Colonic mucosa (tissue), 4 donors: Measurements from ENCODE around the gene RALGAPB. TPM values are rescaled to one million over a fixed set of nuclear protein-coding genes. Genes with fewer than 3 reads are reported as not detected.

Source experiments
- DNase-seq: peaks from one replicate; pipeline ENCODE4 v3.0.0-alpha.2; 2020
- H3K27ac ChIP-seq: fragments of 200-600 bp; one replicate; pipeline ENCODE4 v1.8.0; 2021
- H3K27me3 ChIP-seq: fragments of 200-600 bp; one replicate; pipeline ENCODE4 v1.8.0; 2021
- H3K36me3 ChIP-seq: fragments of 200-600 bp; one replicate; pipeline ENCODE4 v1.8.0; 2021
- H3K4me1 ChIP-seq: fragments of 200-600 bp; one replicate; pipeline ENCODE4 v1.8.0; 2021; ENCODE audit warnings: mild to moderate bottlenecking
- H3K4me3 ChIP-seq: fragments of 200-600 bp; one replicate; pipeline ENCODE4 v1.8.0; 2021
- H3K9ac ChIP-seq, 2 donors: one replicate each; pipeline ENCODE4 v1.7.0; 2013; ENCODE audit warnings: control low read depth in 2 of 2, low read depth in 2 of 2, low read length in 2 of 2
- H3K9me3 ChIP-seq: fragments of 200-600 bp; one replicate; pipeline ENCODE4 v1.8.0; 2021
- intact Hi-C: fragments of 100-400 bp; cut with DNase I; formaldehyde crosslinking; loops from one replicate; pipeline ENCODE4 v1.14.1; 2022
- total RNA-seq, 2 donors: library from RNA; stranded (reverse); fragmentation: NEBNext Ultra II Directional in 1 of 2; extraction: Animal tissue kit (Norgen Biotek cat#: 25700) in 1 of 2; gene quantifications; one replicate each; pipeline ENCODE4 v1.2.1, GENCODE V29; 2021
- TF ChIP-seq, protein P1 (sequence below): fragments of 200-600 bp; IDR thresholded peaks from one replicate; pipeline ENCODE4 v1.8.0; 2022; ENCODE audit warnings: antibody characterized with exemption, mild to moderate bottlenecking
- donor health status: healthy.
- donor health status: DM: no; HTN: no; CAD: no.
- donor health status: DM: no; HTN: no; CAD: no.

RALGAPB gene
- total RNA-seq, 2 donors from 2014 or later = 30.5 to 33.7 TPM

- no peaks in the 10 kb centered on the region for H3K4me1 ChIP-seq
- H3K36me3 ChIP-seq = no peaks in the 10 kb centered on the region
- TF ChIP-seq, protein P1, sequence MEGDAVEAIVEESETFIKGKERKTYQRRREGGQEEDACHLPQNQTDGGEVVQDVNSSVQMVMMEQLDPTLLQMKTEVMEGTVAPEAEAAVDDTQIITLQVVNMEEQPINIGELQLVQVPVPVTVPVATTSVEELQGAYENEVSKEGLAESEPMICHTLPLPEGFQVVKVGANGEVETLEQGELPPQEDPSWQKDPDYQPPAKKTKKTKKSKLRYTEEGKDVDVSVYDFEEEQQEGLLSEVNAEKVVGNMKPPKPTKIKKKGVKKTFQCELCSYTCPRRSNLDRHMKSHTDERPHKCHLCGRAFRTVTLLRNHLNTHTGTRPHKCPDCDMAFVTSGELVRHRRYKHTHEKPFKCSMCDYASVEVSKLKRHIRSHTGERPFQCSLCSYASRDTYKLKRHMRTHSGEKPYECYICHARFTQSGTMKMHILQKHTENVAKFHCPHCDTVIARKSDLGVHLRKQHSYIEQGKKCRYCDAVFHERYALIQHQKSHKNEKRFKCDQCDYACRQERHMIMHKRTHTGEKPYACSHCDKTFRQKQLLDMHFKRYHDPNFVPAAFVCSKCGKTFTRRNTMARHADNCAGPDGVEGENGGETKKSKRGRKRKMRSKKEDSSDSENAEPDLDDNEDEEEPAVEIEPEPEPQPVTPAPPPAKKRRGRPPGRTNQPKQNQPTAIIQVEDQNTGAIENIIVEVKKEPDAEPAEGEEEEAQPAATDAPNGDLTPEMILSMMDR = no peak
- no peak overlapping the region for H3K27ac ChIP-seq
- no peak overlapping the region for H3K9ac ChIP-seq
- intact Hi-C loops = no loop called here
- no peak overlapping the region for H3K4me3 ChIP-seq
- no peak for DNase-seq
- H3K27me3 ChIP-seq = no peaks in the 10 kb centered on the region
- no peaks in the 10 kb centered on the region for H3K9me3 ChIP-seq
These were observed 27.3 kb upstream of the RALGAPB start for GRCh38 chr20:38445381-38445796.

DNA sequence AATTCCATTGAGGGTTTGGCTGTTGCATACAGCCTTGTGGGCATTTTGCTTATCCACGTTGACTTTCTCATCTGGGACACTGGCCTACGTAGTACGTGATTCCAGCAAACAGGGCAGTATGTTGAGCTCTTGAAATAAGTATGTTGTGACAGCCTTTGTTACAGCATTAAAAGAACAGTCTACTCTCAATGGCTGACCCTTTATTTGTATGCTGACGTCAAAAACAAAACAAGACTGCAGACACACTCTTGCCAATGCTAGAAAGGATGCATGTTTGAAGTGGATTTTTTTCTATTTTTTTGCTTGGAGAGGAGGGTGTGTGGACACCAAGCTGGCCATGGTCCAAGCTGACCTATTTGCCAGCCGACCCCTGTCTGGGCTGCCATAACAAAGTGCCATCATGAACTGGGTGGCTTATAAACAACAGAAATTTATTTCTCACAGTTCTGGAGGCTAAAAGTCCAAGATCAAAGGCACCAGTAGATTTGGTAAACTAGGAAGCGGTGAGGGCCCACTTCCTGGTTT, 26.7 kb upstream of the RALGAPB start:
- Histone ChIP-seq H3K4me3 (peak overlapping the region; percentile 98), H3K27me3 (no peaks in the 10 kb centered on the region), H3K4me1 (no peaks in the 10 kb centered on the region), H3K36me3 (no peaks in the 10 kb centered on the region), H3K27ac (peak overlapping the region; percentile 77), H3K9ac (no peak overlapping the region), H3K9me3 (no peaks in the 10 kb centered on the region)
- intact Hi-C loops = no loop called here
- DNase-seq = no peak
- TF ChIP-seq, protein P1 = no peak

GRCh38 chr20:38446441-38447209, 26.0 kb upstream of the RALGAPB start:
- Histone ChIP-seq H3K27me3 (no peaks in the 10 kb centered on the region), H3K4me3 (peak overlapping the region; percentile 98), H3K36me3 (no peaks in the 10 kb centered on the region), H3K9me3 (no peaks in the 10 kb centered on the region), H3K27ac (peak overlapping the region; percentile 77), H3K9ac (peak overlapping the region; percentile 93 to 96), H3K4me1 (no peaks in the 10 kb centered on the region)
- TF ChIP-seq, protein P1 = peak; percentile 87
- intact Hi-C loops = no loop called here
- peak; percentile 92 for DNase-seq

- Histone ChIP-seq H3K4me1 (no peaks in the 10 kb centered on the region), H3K9ac (peak overlapping the region; percentile 93 to 96), H3K36me3 (no peaks in the 10 kb centered on the region), H3K27me3 (no peaks in the 10 kb centered on the region), H3K27ac (no peak overlapping the region), H3K9me3 (no peaks in the 10 kb centered on the region), H3K4me3 (peak overlapping the region; percentile 98)
- no peak for DNase-seq
- TF ChIP-seq, protein P1 = no peak
- intact Hi-C loops = no loop called here
These were observed 25.4 kb upstream of the RALGAPB start for GRCh38 chr20:38447251-38447661.

DNA sequence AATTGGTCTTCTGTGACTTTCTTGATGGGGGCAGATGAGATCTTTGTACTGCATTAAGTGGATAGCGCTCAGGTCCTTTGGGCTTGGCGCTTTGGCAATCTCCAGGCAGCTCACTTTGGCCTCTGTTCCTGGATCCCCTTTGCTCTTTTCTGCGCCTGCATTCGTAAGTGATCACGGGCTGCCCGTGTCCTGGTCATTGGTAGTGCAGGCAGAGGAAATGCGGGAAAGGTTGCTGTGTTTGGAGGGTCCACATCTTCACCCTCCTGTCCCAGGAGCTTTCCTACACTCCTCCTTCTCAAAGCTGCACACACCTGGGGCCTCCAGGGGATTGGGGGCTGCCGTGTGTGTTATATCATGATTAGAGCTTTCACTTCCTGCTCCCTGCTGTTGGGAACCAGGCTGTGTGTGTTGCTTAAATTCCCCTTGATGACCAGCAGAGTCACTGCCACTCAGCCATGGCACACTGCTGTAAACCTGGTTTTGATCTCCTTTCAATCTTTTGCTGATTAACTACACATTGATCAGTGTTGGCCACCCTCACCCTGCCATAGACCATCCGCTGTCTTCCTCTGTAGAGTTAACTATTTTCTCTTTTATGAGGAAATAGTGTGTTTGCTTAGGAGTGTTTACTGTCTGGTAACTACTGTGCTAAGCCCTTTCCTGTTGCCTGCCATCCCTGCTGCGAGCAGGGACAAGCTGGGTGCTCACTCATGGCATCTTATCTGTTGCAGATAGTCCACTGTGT, 24.5 kb upstream of the RALGAPB start:
- TF ChIP-seq, protein P1 = no peak
- H3K9ac ChIP-seq = peak overlapping the region in 1 of 2 donors; percentile 46
- no peak for DNase-seq

More for the DNA sequence above, 24.5 kb upstream of the RALGAPB start:
- Histone ChIP-seq H3K27me3 (no peaks in the 10 kb centered on the region), H3K27ac (peak overlapping the region; percentile 42), H3K4me1 (no peaks in the 10 kb centered on the region), H3K9me3 (no peaks in the 10 kb centered on the region), H3K4me3 (no peak overlapping the region), H3K36me3 (no peaks in the 10 kb centered on the region)
- intact Hi-C loops = no loop called here
